ENCODE measurements around the gene CD93. TPM values are rescaled to one million over a fixed set of nuclear protein-coding genes. Genes with fewer than 3 reads are reported as not detected.

The CD93 gene
- total RNA-seq, 4 donors from 2014 or later: 6.3 to 14.3 (median 7.9) TPM

- H3K27me3 ChIP-seq: no peaks in the 10 kb centered on the region
- intact Hi-C loops (cut with DNase I; ENCODE audit: low total_unique reads): no loop called here
- no peak overlapping the region for H3K4me3 ChIP-seq
- TF ChIP-seq CTCF (IDR thresholded peaks at IDR 0.05): no peak
- no peak for TF ChIP-seq POLR2AphosphoS5 (IDR thresholded peaks at IDR 0.05)
- TF ChIP-seq POLR2A (IDR thresholded peaks at IDR 0.05): no peak
- no peak for TF ChIP-seq EP300 (IDR thresholded peaks at IDR 0.05; ENCODE audit: low read depth)
- no peaks in the 10 kb centered on the region for H3K9me3 ChIP-seq
- H3K36me3 ChIP-seq: no peaks in the 10 kb centered on the region
- H3K27ac ChIP-seq: no peak overlapping the region
- 46 to 50% methylated on average over 2 to 9 of the region's 9 CpGs for WGBS, 2 donors (ENCODE audit: low coverage in 1 of 2)
- in situ Hi-C loops (cut with MboI; ENCODE audit: low pct_ligation_motif_present in 1 of 4, low pct_unique_long_range_greater_than_20kb in 1 of 4, low sequenced_read_pairs in 3 of 4): no loop called here
- no peak for DNase-seq
- H3K4me1 ChIP-seq: no peaks in the 10 kb centered on the region
Observed at GRCh38 chr20:23081263-23081819, 4.8 kb downstream of the CD93 start.

- no peaks in the 10 kb centered on the region for H3K9me3 ChIP-seq
- in situ Hi-C loops (cut with MboI; ENCODE audit: low pct_ligation_motif_present in 1 of 4, low pct_unique_long_range_greater_than_20kb in 1 of 4, low sequenced_read_pairs in 3 of 4) (no loop called here), intact Hi-C loops (cut with DNase I; ENCODE audit: low total_unique reads) (no loop called here)
- H3K4me3 ChIP-seq: no peak overlapping the region
- no peaks in the 10 kb centered on the region for H3K4me1 ChIP-seq
- H3K36me3 ChIP-seq: no peaks in the 10 kb centered on the region
- H3K27ac ChIP-seq: no peak overlapping the region
- no peak for DNase-seq
- 93 to 100% methylated on average over 1 to 10 of the region's 10 CpGs for WGBS, 2 donors (ENCODE audit: low coverage in 1 of 2)
- H3K27me3 ChIP-seq: no peaks in the 10 kb centered on the region
- TF ChIP-seq POLR2AphosphoS5 (IDR thresholded peaks at IDR 0.05) (no peak), EP300 (IDR thresholded peaks at IDR 0.05; ENCODE audit: low read depth) (no peak), CTCF (IDR thresholded peaks at IDR 0.05) (no peak), POLR2A (IDR thresholded peaks at IDR 0.05) (no peak)
Observed at GRCh38 chr20:23080521-23080920, 5.6 kb downstream of the CD93 start.

- intact Hi-C loops (cut with DNase I; ENCODE audit: low total_unique reads) (no loop called here), in situ Hi-C loops (cut with MboI; ENCODE audit: low pct_ligation_motif_present in 1 of 4, low pct_unique_long_range_greater_than_20kb in 1 of 4, low sequenced_read_pairs in 3 of 4) (no loop called here)
- no peak for TF ChIP-seq POLR2A (IDR thresholded peaks at IDR 0.05)
- TF ChIP-seq EP300 (IDR thresholded peaks at IDR 0.05; ENCODE audit: low read depth): no peak
- no peak for TF ChIP-seq POLR2AphosphoS5 (IDR thresholded peaks at IDR 0.05)
- H3K27me3 ChIP-seq: no peaks in the 10 kb centered on the region
- H3K9me3 ChIP-seq: no peaks in the 10 kb centered on the region
- WGBS, 2 donors (ENCODE audit: low coverage in 1 of 2): 68 to 82% methylated on average over 2 of the region's 2 CpGs
- no peak for DNase-seq
- no peak overlapping the region for H3K4me3 ChIP-seq
- no peaks in the 10 kb centered on the region for H3K4me1 ChIP-seq
- H3K27ac ChIP-seq: no peak overlapping the region
- no peaks in the 10 kb centered on the region for H3K36me3 ChIP-seq
Observed at GRCh38 chr20:23079926-23080325, 6.2 kb downstream of the CD93 start.

- H3K4me1 ChIP-seq: no peaks in the 10 kb centered on the region
- no peaks in the 10 kb centered on the region for H3K9me3 ChIP-seq
- H3K36me3 ChIP-seq: no peaks in the 10 kb centered on the region
- WGBS, 2 donors (ENCODE audit: low coverage in 1 of 2): 64 to 73% methylated on average over 6 of the region's 6 CpGs
- H3K4me3 ChIP-seq: no peak overlapping the region
- intact Hi-C loops (cut with DNase I; ENCODE audit: low total_unique reads) (no loop called here), in situ Hi-C loops (cut with MboI; ENCODE audit: low pct_ligation_motif_present in 1 of 4, low pct_unique_long_range_greater_than_20kb in 1 of 4, low sequenced_read_pairs in 3 of 4) (no loop called here)
- no peaks in the 10 kb centered on the region for H3K27me3 ChIP-seq
- TF ChIP-seq CTCF (IDR thresholded peaks at IDR 0.05): no peak
- TF ChIP-seq EP300 (IDR thresholded peaks at IDR 0.05; ENCODE audit: low read depth): no peak
- TF ChIP-seq POLR2A (IDR thresholded peaks at IDR 0.05): no peak
- TF ChIP-seq POLR2AphosphoS5 (IDR thresholded peaks at IDR 0.05): no peak
- DNase-seq: no peak
- H3K27ac ChIP-seq: no peak overlapping the region
Observed at GRCh38 chr20:23079016-23079351, 7.1 kb downstream of the CD93 start.

Data from transverse colon (tissue), 4 donors.